Rectal smooth muscle tissue (tissue), 1 donor: Measurements from ENCODE around the gene KRT71.

ENCODE experiments used
- H3K27ac ChIP-seq: one replicate; pipeline ENCODE4 v1.7.0; 2013; ENCODE audit warnings: low read depth, low read length, inconsistent platforms
- H3K27me3 ChIP-seq: one replicate; pipeline ENCODE4 v1.7.0; 2013; ENCODE audit warnings: low read length; ENCODE audit not compliant: control insufficient read depth, insufficient read depth
- H3K36me3 ChIP-seq: one replicate; pipeline ENCODE4 v1.7.0; 2013; ENCODE audit warnings: low read length; ENCODE audit not compliant: control insufficient read depth, insufficient read depth
- H3K4me1 ChIP-seq: one replicate; pipeline ENCODE4 v1.7.0; 2013; ENCODE audit warnings: low read length; ENCODE audit not compliant: control insufficient read depth, insufficient read depth
- H3K4me3 ChIP-seq: one replicate; pipeline ENCODE4 v1.7.0; 2013; ENCODE audit warnings: low read length
- H3K9ac ChIP-seq: one replicate; pipeline ENCODE4 v1.7.0; 2013; ENCODE audit warnings: low read length

The KRT71 gene

DNA sequence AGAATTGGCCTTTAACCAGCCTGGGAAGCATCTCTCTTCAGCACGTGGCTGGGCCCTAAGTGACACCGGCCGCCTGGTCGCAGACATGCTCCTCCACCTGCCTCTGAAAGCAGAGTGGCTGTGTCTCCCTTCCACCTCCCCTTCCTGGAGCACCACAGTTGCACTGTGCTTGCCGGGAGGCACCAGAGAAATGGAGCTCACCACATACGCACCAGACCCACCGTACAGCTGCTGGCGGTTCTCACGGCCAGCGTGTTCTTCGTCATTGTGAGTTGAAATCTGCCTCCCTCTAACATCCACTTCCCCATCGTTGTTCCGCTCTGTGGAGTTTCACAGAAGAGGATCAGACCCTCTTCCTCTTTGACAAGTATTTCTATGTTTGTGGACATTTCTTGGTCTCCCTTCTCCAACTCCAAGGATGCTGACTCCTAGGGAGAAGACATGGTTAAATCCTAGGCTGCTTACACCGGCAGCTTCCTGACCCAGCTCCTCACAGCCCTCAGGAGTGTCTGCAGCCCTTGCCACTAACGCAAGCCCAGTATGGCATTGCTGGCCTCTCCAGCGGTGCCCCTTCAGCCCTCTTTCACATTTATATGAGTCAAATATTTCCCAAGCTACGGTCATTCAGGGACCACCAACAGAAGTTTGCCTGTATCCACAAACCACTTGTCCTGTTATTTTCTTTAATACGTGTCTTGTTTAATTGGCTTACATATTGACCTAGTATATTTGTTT is 21.2 kb downstream of the KRT71 start:
- Histone ChIP-seq H3K9ac (no peak overlapping the region), H3K27ac (no peak overlapping the region), H3K4me3 (no peak overlapping the region), H3K27me3 (no peaks in the 10 kb centered on the region), H3K36me3 (no peaks in the 10 kb centered on the region), H3K4me1 (no peaks in the 10 kb centered on the region)

DNA sequence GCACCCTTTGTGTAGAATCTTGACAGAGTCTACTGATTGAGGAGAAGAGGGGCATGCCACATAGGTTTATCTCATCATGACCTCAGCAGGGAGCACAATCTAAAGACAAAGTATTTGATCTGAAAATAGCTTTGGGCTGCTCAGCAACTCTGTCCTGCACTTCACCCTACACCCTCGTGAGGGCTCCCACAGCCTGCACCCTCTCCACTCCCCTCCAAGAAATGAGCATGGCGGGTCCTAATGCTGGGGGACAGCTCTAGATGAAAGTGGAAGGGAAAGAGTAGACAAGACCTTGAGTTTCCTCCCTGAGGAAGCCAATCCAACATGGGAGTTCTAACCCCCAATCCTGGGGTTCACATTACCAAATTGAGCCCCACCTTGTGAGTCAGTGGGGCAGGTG is 22.0 kb downstream of the KRT71 start:
- no peaks in the 10 kb centered on the region for H3K27me3 ChIP-seq
- no peaks in the 10 kb centered on the region for H3K4me1 ChIP-seq
- no peak overlapping the region for H3K4me3 ChIP-seq
- H3K36me3 ChIP-seq = no peaks in the 10 kb centered on the region
- no peak overlapping the region for H3K9ac ChIP-seq
- no peak overlapping the region for H3K27ac ChIP-seq

DNA sequence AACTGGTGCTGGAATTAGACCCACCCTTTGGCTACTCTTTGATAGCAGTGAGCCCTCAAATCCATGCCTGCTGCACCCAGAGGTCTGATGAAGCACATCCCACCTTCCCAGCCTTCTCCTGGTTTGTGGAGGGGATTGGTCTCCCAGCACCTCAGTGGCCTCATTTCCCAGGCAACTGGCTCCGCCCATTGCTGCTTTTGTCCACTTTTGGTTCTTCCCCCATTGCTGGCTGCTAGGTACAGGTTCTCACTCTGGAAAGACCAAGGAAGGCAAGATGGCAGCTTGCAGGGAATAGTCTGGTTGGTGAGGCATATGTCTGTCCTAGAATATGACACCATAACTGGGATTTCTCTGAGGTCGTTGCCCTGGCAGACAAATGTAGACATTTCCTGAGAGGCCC is 22.6 kb downstream of the KRT71 start:
- no peak overlapping the region for H3K4me3 ChIP-seq
- H3K9ac ChIP-seq = no peak overlapping the region
- no peaks in the 10 kb centered on the region for H3K4me1 ChIP-seq
- no peak overlapping the region for H3K27ac ChIP-seq
- no peaks in the 10 kb centered on the region for H3K36me3 ChIP-seq
- H3K27me3 ChIP-seq = no peaks in the 10 kb centered on the region

DNA sequence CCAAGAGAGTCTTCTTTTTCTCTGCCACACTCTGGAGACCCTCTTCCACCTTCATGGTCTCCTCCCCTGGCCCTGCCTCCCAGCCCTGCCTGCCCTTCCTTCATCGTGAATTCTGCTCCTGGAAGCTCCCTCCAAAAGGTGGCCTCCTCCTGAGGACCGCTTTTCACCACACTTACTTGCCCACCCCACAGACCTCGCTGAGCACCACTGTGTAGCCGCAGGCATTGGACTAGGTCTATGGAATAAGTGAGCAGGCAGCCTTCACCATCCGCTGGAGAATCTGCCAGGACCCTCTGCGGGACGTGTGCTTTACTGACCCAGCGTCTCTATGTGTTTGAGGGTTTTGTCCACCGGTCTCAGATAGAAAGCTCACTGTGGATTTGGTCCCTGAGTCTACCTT is 23.1 kb downstream of the KRT71 start:
- Histone ChIP-seq H3K27me3 (no peaks in the 10 kb centered on the region), H3K9ac (no peak overlapping the region), H3K4me3 (no peak overlapping the region), H3K36me3 (no peaks in the 10 kb centered on the region), H3K27ac (no peak overlapping the region), H3K4me1 (no peaks in the 10 kb centered on the region)

DNA sequence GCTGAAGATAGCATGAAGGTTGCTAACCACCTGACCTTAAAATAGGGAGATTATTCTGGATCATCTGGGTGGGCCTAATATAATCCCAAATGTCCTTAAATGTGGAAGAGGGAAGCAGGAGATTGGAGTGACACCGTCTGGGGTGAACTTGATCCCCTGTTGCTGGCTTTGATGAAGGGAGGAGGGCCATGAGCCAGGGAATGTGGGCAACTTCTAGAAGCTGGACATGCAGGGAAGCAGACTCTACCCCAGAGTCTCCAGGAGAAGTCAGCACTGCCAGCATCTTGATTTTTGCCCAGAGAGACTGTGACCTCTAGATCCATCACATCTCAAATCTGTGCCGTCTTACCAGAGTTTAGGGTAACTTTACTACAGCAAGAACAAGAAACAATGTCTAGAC is 23.5 kb downstream of the KRT71 start:
- Histone ChIP-seq H3K27me3 (no peaks in the 10 kb centered on the region), H3K36me3 (no peaks in the 10 kb centered on the region), H3K4me1 (no peaks in the 10 kb centered on the region), H3K27ac (no peak overlapping the region), H3K4me3 (no peak overlapping the region), H3K9ac (no peak overlapping the region)

DNA sequence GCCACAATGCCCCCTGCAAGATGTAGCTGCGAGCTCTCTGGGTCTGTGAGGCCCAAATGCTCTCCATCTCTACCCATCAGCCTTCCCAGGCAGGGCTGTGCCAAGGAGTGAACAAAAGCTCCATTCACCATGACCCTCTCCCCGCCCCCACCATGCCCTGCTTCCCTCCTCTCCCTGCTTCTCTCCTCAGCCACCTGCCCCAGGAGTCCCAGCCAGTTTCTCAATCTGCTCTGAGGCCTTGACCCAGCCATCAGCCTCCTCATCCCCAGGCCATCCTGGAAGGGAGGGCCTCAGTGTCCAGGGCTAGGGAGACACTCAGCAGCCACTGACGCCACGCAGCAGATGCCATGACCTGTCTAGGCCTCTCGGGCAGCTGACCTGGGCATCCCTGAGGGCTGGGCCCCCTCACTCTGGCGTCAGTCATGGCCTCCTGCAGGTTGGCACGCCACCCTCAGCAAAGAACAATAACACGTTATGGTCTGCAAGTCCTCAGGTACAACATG is 24.3 kb downstream of the KRT71 start:
- no peak overlapping the region for H3K9ac ChIP-seq
- no peak overlapping the region for H3K27ac ChIP-seq
- H3K4me3 ChIP-seq = no peak overlapping the region
- H3K27me3 ChIP-seq = peaks cover 3% of the 10 kb centered on the region
- no peaks in the 10 kb centered on the region for H3K36me3 ChIP-seq
- no peaks in the 10 kb centered on the region for H3K4me1 ChIP-seq

DNA sequence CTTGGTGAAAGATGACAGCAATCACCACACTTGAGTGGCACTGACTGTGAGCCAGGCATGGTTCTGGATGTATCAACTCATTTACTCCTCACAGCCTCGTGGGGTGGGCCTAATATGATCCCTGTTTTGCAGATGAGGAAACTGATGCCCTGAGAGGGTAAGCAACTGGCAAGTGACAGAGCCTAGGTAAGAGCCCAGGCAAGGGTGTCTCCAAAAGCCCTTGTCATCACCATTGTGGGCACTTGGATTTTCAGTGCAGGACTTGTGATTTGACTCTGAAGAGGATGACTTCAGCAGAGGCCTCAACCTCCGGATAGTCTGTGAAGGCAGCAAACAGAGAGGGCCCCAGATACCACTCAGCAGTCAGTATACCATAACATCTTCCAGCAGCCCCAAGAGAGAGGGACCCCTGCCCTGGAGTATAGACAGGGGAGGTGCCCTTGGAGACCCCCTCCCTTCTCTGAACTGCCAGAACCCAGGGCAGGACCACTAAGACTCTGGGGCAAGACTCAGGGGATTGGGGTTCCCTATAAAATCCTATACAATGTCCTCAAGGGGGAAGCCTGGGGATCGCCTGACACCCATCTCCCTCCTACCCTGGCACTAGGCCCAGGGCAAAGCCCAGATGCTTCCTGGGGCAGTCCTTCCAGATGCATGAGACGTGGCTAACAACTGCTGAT is 25.7 kb downstream of the KRT71 start:
- no peak overlapping the region for H3K4me3 ChIP-seq
- no peak overlapping the region for H3K27ac ChIP-seq
- H3K36me3 ChIP-seq = no peaks in the 10 kb centered on the region
- H3K4me1 ChIP-seq = no peaks in the 10 kb centered on the region
- H3K27me3 ChIP-seq = peaks cover 3% of the 10 kb centered on the region
- no peak overlapping the region for H3K9ac ChIP-seq

DNA sequence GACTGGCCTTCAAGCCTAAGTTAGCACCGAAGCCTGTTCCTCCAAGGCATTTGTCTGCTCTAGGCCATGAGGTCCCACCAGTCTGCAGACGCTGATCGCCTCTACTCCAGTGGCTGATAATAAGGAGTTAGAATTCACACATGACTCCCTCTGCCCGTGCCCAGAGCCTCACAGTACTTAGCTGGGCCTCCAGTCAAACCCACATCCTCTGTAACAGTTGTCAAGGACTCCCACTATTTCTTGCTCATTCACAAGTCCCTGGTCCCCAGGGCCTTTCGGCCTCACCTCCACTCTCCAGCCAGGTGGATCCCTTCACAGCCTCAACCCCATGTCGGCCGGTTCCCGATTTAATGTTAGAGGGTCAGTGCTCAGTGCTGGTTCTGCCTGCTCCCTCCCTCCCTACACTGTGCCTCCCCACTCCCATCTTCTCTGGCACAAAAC is 26.4 kb downstream of the KRT71 start:
- Histone ChIP-seq H3K4me1 (peaks cover 4% of the 10 kb centered on the region), H3K27ac (no peak overlapping the region), H3K36me3 (no peaks in the 10 kb centered on the region), H3K27me3 (peaks cover 3% of the 10 kb centered on the region), H3K9ac (no peak overlapping the region), H3K4me3 (no peak overlapping the region)

DNA sequence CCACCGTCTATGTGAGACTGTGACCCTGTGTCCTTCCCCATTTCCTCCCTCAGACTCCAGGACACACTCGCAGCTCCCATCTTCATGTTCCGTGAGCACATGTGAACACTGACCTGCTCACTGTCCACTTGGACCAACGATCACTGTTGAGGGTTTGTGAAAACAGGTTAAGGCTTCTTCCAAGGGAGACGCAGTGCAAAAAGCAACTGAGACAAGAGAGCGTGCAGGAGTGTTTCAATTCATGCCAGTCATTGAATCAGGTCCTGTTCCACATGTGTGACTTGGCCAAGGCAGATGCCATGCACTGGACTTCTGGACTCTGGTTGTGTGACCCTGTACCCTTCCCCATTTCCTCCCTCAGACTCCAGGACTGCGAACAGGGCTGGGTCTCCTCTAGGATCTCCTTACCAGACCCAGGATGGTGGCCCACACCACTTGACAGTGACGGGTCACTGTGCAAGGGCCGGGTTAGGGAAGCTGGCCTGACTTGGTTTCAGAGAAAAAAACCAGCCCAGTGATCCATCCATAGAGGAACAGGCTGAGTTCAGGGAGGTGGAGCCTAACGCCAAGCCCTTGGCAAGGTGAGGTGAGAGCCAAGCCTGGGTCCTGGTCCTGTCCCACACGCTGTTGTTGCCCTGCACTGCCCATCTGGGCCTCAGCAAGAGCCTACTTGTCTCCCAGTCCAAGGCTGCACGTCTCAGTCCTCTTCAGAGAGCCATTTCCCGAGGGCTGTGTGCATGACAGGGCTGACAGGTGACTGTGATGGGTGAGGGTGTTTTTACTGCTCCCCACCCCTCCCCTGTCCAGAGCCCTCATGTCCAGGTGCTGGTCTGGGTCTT is 27.1 kb downstream of the KRT71 start:
- peaks cover 4% of the 10 kb centered on the region for H3K4me1 ChIP-seq

DNA sequence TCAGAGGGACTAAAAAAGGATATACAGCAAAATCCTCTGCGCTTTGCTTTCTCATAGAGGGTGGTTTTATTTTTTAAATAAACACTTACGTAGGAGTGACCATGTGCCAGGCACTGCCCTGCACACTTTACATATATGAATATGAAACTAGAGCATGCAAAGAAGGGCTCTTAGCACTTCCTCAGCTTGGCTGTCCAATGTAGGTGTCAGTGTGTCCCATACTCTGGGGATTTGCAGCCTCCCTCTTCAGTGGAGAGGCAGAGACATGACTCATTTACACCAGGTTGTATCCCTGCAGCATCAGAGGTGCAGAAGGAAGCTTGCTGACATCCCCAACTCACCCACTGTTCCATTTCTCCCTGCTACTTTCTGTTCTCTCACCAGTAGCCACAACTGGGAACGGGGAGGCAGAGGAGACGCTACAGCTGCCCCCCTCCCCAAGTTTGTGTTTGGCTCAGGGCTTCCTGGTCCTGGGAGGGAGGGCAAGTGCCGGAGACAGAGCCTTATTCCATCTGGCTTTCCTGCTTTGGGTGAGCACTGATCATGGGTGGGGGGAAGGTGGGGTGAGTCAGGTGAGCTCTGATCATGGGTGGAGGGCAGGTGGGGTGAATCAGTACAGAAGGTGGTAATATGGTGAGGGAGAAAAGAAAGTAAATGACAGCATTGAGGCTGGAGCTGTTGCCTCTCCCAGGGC is 27.9 kb downstream of the KRT71 start:
- peaks cover 4% of the 10 kb centered on the region for H3K4me1 ChIP-seq
- peaks cover 3% of the 10 kb centered on the region for H3K27me3 ChIP-seq
- H3K36me3 ChIP-seq = no peaks in the 10 kb centered on the region
- no peak overlapping the region for H3K4me3 ChIP-seq
- no peak overlapping the region for H3K27ac ChIP-seq
- H3K9ac ChIP-seq = no peak overlapping the region

More for the DNA sequence above, 27.1 kb downstream of the KRT71 start:
- no peak overlapping the region for H3K4me3 ChIP-seq
- H3K27ac ChIP-seq = no peak overlapping the region
- no peaks in the 10 kb centered on the region for H3K36me3 ChIP-seq
- no peak overlapping the region for H3K9ac ChIP-seq
- H3K27me3 ChIP-seq = peaks cover 3% of the 10 kb centered on the region

DNA sequence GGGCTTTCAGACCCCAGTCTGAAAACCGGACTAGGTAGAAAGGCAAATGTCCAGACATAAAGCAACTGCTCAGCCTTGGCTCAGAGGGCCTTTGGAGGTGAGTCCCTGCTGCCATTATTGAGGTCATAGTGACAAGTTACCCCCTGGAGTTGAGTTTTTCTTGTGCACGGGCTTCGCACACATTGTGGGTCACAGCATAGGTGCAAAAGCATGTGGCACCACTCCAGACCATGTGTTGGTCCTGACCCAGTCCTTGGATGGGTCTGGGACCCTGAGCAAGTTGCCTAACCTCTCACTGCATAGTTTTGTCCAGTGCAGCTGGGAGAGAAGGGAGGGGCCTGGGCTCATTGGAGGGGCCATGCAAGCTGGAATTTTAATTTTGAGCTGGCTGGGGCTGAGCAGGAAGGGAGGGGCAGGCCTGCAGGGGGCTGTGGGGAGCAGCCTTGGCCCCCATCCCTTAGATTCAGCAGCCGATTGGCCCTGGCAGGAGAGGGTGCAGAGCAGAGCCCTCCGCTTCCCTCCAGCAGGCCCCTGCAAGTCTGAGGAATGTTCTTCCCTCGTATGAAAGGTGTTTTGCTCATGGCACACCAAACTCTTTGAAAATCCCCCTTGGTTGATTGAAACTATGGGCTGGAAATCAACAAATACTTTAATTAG is 28.6 kb downstream of the KRT71 start:
- Histone ChIP-seq H3K4me1 (peaks cover 4% of the 10 kb centered on the region), H3K36me3 (no peaks in the 10 kb centered on the region), H3K9ac (no peak overlapping the region), H3K27me3 (peaks cover 3% of the 10 kb centered on the region), H3K27ac (no peak overlapping the region), H3K4me3 (no peak overlapping the region)
